Measurements from ENCODE around the gene GAB1. TPM values are rescaled to one million over a fixed set of nuclear protein-coding genes. Genes with fewer than 3 reads are reported as not detected.

Gene GAB1
- total RNA-seq, 1 experiment from 2014 or later = 15.3 TPM

DNA sequence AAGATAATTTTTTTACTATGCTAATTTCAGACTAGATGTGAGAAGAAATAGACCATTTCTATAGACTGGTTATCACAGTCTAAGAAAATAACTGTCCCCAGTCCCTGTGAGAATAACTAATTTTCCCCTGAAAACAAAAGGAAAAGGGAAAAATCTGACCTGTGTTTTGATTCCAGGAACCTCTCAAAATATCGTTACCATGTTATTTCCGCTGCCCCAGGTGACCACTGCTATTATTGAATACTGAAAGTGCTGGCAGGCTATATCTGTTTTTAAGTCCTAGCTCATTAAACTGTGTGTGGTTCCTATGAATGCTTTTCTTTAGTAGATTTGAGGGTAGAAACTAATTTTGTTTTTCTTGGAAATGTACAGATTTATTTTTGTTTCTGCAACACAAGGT, 83.6 kb downstream of the GAB1 start:
- H4K20me1 ChIP-seq (ENCODE audit: control insufficient read depth, insufficient read depth, insufficient read length) = no peaks in the 10 kb centered on the region
- Mint-ChIP-seq H3K36me3 (ENCODE audit: insufficient read depth in 1 of 3, low read depth in 3 of 3) (peaks cover 0 to 8% (median 6%) of the 10 kb centered on the region in 3 experiments; a peak in 4 of 7 replicates), H3K27me3 (ENCODE audit: low read depth) (no peaks in the 10 kb centered on the region), H3K4me3 (no peak overlapping the region), H3K27ac (no peak overlapping the region), H3K9me3 (no peaks in the 10 kb centered on the region), H3K4me1 (peaks cover 9 to 10% of the 10 kb centered on the region in 2 experiments)
- H2BK15ac ChIP-seq (ENCODE audit: low read depth, low read length) = no peak overlapping the region
- no peak overlapping the region for H2BK20ac ChIP-seq (ENCODE audit: low read depth, low read length, poor library complexity, severe bottlenecking)
- H3K79me1 ChIP-seq (ENCODE audit: insufficient read depth, low read depth, low read length, poor library complexity, severe bottlenecking) = no peaks in the 10 kb centered on the region
- H4K5ac ChIP-seq (ENCODE audit: insufficient read length, low read depth, low read length) = no peak overlapping the region
- DNase-seq = no peak
- TF ChIP-seq, protein P1, sequence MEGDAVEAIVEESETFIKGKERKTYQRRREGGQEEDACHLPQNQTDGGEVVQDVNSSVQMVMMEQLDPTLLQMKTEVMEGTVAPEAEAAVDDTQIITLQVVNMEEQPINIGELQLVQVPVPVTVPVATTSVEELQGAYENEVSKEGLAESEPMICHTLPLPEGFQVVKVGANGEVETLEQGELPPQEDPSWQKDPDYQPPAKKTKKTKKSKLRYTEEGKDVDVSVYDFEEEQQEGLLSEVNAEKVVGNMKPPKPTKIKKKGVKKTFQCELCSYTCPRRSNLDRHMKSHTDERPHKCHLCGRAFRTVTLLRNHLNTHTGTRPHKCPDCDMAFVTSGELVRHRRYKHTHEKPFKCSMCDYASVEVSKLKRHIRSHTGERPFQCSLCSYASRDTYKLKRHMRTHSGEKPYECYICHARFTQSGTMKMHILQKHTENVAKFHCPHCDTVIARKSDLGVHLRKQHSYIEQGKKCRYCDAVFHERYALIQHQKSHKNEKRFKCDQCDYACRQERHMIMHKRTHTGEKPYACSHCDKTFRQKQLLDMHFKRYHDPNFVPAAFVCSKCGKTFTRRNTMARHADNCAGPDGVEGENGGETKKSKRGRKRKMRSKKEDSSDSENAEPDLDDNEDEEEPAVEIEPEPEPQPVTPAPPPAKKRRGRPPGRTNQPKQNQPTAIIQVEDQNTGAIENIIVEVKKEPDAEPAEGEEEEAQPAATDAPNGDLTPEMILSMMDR (conservative IDR thresholded peaks at IDR 0.05) = no peak
- H4K8ac ChIP-seq (replicated peaks; ENCODE audit: insufficient read length, low read depth, low read length) = no peak overlapping the region
- H3K23ac ChIP-seq (ENCODE audit: insufficient read length, low read depth, low read length) = no peak overlapping the region
- H3K27ac ChIP-seq (ENCODE audit: insufficient read length, low read depth, low read length) = no peak overlapping the region
- no peaks in the 10 kb centered on the region for H3K23me2 ChIP-seq (ENCODE audit: insufficient read length, low read depth, low read length, poor library complexity, severe bottlenecking)
- no peak overlapping the region for H2BK5ac ChIP-seq (ENCODE audit: insufficient read length, low read length)
- no peak overlapping the region for H3K4me2 ChIP-seq (ENCODE audit: insufficient read depth, insufficient read length, low read length)
- H3K4ac ChIP-seq (ENCODE audit: low read depth, low read length) = no peak overlapping the region
- H4K91ac ChIP-seq (ENCODE audit: insufficient read length, low read depth, low read length) = no peak overlapping the region
- H2BK12ac ChIP-seq (ENCODE audit: insufficient read length, low read depth, low read length) = no peak overlapping the region
- no peak overlapping the region for H3K9ac ChIP-seq (ENCODE audit: extremely low read depth, insufficient read length, low read length)
- H3K4me1 ChIP-seq (ENCODE audit: insufficient read depth, low read length) = no peaks in the 10 kb centered on the region
- no peak overlapping the region for H3K14ac ChIP-seq (ENCODE audit: insufficient read depth, low read length)
- no peak overlapping the region for H3T11ph ChIP-seq (ENCODE audit: low read length)
- H2AK5ac ChIP-seq (ENCODE audit: insufficient read length, low read length) = no peak overlapping the region
- no peak overlapping the region for H2AFZ ChIP-seq (ENCODE audit: low read length)
- H2BK120ac ChIP-seq (ENCODE audit: low read depth, low read length, poor library complexity, severe bottlenecking) = no peak overlapping the region
- H3K9me3 ChIP-seq (ENCODE audit: control insufficient read depth, low read depth, low read length) = no peaks in the 10 kb centered on the region
- H3K56ac ChIP-seq (ENCODE audit: insufficient read length, low read depth, low read length) = no peak overlapping the region
- no peak overlapping the region for H3K18ac ChIP-seq (ENCODE audit: insufficient read length, low read depth, low read length)
- H3K27me3 ChIP-seq (ENCODE audit: insufficient read depth, low read length) = no peaks in the 10 kb centered on the region
- no CpG with 5 or more reads among the region's 2 CpGs for whole genome bisulfite sequencing (ENCODE audit: extremely low coverage, insufficient read length, low lambda C conversion rate)
- H3K79me2 ChIP-seq (ENCODE audit: insufficient read depth, low read length) = no peaks in the 10 kb centered on the region
